MM.1S (cell line): ENCODE data around the gene SLC35E4.

Experiments
- EZH2 ChIP-seq: fragments of 300-600 bp; sonication (generic); optimal IDR thresholded peaks from 2 replicates; pipeline ENCODE3; 2017; ENCODE audit warnings: low read depth, mild to moderate bottlenecking, antibody characterized with exemption, low read length, mixed read lengths
- EZH2phosphoT487 ChIP-seq: fragments of 300-600 bp; sonication (generic); IDR thresholded peaks from 2 replicates; pipeline ENCODE4 v1.6.1; 2018; ENCODE audit warnings: antibody characterized with exemption, low read length
- TF ChIP-seq, protein P1 (sequence below): fragments of 300-600 bp; sonication (generic); IDR thresholded peaks from 2 replicates; pipeline ENCODE4 v1.5.1; 2016; ENCODE audit warnings: antibody characterized with exemption, low read length, mixed read lengths

GRCh38 chr22:30673136-30673535 is 37.6 kb downstream of the SLC35E4 start:
- TF ChIP-seq, protein P1, sequence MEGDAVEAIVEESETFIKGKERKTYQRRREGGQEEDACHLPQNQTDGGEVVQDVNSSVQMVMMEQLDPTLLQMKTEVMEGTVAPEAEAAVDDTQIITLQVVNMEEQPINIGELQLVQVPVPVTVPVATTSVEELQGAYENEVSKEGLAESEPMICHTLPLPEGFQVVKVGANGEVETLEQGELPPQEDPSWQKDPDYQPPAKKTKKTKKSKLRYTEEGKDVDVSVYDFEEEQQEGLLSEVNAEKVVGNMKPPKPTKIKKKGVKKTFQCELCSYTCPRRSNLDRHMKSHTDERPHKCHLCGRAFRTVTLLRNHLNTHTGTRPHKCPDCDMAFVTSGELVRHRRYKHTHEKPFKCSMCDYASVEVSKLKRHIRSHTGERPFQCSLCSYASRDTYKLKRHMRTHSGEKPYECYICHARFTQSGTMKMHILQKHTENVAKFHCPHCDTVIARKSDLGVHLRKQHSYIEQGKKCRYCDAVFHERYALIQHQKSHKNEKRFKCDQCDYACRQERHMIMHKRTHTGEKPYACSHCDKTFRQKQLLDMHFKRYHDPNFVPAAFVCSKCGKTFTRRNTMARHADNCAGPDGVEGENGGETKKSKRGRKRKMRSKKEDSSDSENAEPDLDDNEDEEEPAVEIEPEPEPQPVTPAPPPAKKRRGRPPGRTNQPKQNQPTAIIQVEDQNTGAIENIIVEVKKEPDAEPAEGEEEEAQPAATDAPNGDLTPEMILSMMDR: no peak
- no peak for TF ChIP-seq EZH2
- no peak for TF ChIP-seq EZH2phosphoT487
